H9 (cell line): ENCODE measurements around the gene PUM2. TPM values are rescaled to one million over a fixed set of nuclear protein-coding genes. Genes with fewer than 3 reads are reported as not detected.

ENCODE experiments used
- DNase-seq: peaks from one replicate; pipeline ENCODE4 v3.0.0-alpha.2; 2017
- H2AFZ ChIP-seq: one replicate; pipeline ENCODE4 v1.6.1; 2013; ENCODE audit warnings: mild to moderate bottlenecking, low read length, control low read depth, moderate library complexity
- H2AK5ac ChIP-seq: 2 replicates; pipeline ENCODE4 v1.6.1; 2013; ENCODE audit warnings: low read length, control low read depth, mixed read lengths; ENCODE audit not compliant: insufficient read length
- H2BK120ac ChIP-seq: one replicate; pipeline ENCODE4 v1.6.1; 2013; ENCODE audit warnings: low read depth, mild to moderate bottlenecking, low read length, control low read depth, inconsistent platforms; ENCODE audit not compliant: poor library complexity, severe bottlenecking
- H2BK12ac ChIP-seq: 2 replicates; pipeline ENCODE4 v1.6.1; 2013; ENCODE audit warnings: low read length, control low read depth, mixed read lengths, low read depth; ENCODE audit not compliant: insufficient read length
- H2BK15ac ChIP-seq: 2 replicates; pipeline ENCODE4 v1.6.1; 2013; ENCODE audit warnings: low read depth, low read length, control low read depth
- H2BK20ac ChIP-seq: one replicate; pipeline ENCODE4 v1.6.1; 2013; ENCODE audit warnings: low read depth, mild to moderate bottlenecking, low read length, control low read depth, inconsistent platforms; ENCODE audit not compliant: poor library complexity, severe bottlenecking
- H2BK5ac ChIP-seq: 2 replicates; pipeline ENCODE4 v1.6.1; 2013; ENCODE audit warnings: low read length, control low read depth, mixed read lengths; ENCODE audit not compliant: insufficient read length
- H3K14ac ChIP-seq: 2 replicates; pipeline ENCODE4 v1.6.1; 2013; ENCODE audit warnings: low read length, control low read depth; ENCODE audit not compliant: insufficient read depth
- H3K18ac ChIP-seq: 2 replicates; pipeline ENCODE4 v1.6.1; 2013; ENCODE audit warnings: low read depth, mild to moderate bottlenecking, mixed read lengths, low read length, control low read depth; ENCODE audit not compliant: insufficient read length
- H3K23ac ChIP-seq: 2 replicates; pipeline ENCODE4 v1.6.1; 2013; ENCODE audit warnings: low read length, control low read depth, mixed read lengths, low read depth; ENCODE audit not compliant: insufficient read length
- H3K23me2 ChIP-seq: 2 replicates; pipeline ENCODE4 v1.6.1; 2013; ENCODE audit warnings: low read depth, mild to moderate bottlenecking, mixed read lengths, low read length, control low read depth; ENCODE audit not compliant: insufficient read length, poor library complexity, severe bottlenecking
- H3K27ac ChIP-seq: 2 replicates; pipeline ENCODE4 v1.5.1; 2013; ENCODE audit warnings: low read length, control low read depth, mixed read lengths, low read depth; ENCODE audit not compliant: insufficient read length
- H3K27me3 ChIP-seq: 2 replicates; pipeline ENCODE4 v1.6.1; 2013; ENCODE audit warnings: low read length, control low read depth, inconsistent platforms; ENCODE audit not compliant: insufficient read depth
- H3K4ac ChIP-seq: 2 replicates; pipeline ENCODE4 v1.6.1; 2013; ENCODE audit warnings: low read depth, mild to moderate bottlenecking, control low read depth, inconsistent platforms, low read length, moderate library complexity
- H3K4me1 ChIP-seq: 2 replicates; pipeline ENCODE4 v1.6.1; 2013; ENCODE audit warnings: low read length, control low read depth, inconsistent platforms; ENCODE audit not compliant: insufficient read depth
- H3K4me2 ChIP-seq: 2 replicates; pipeline ENCODE4 v1.6.1; 2013; ENCODE audit warnings: low read length, control low read depth, mixed read lengths; ENCODE audit not compliant: insufficient read length, insufficient read depth
- H3K56ac ChIP-seq: 2 replicates; pipeline ENCODE4 v1.6.1; 2013; ENCODE audit warnings: low read depth, mild to moderate bottlenecking, mixed read lengths, low read length, control low read depth; ENCODE audit not compliant: insufficient read length
- H3K79me1 ChIP-seq: 2 replicates; pipeline ENCODE4 v1.6.1; 2013; ENCODE audit warnings: low read depth, mild to moderate bottlenecking, moderate library complexity, low read length, control low read depth, inconsistent platforms; ENCODE audit not compliant: insufficient read depth, poor library complexity, severe bottlenecking
- H3K79me2 ChIP-seq: 2 replicates; pipeline ENCODE4 v1.6.1; 2013; ENCODE audit warnings: low read length, control low read depth, inconsistent platforms; ENCODE audit not compliant: insufficient read depth
- H3K9ac ChIP-seq: 2 replicates; pipeline ENCODE4 v1.6.1; 2013; ENCODE audit warnings: low read length, control low read depth, mixed read lengths; ENCODE audit not compliant: insufficient read length; ENCODE audit errors: extremely low read depth
- H3K9me3 ChIP-seq: one replicate; pipeline ENCODE4 v1.6.1; 2013; ENCODE audit warnings: low read depth, low read length, inconsistent platforms; ENCODE audit not compliant: control insufficient read depth
- H3T11ph ChIP-seq: one replicate; pipeline ENCODE4 v1.6.1; 2013; ENCODE audit warnings: mild to moderate bottlenecking, low read length, control low read depth, inconsistent platforms
- H4K20me1 ChIP-seq: one replicate; pipeline ENCODE4 v1.6.1; 2013; ENCODE audit not compliant: control insufficient read depth, insufficient read length, insufficient read depth
- H4K5ac ChIP-seq: 2 replicates; pipeline ENCODE4 v1.6.1; 2013; ENCODE audit warnings: low read depth, mild to moderate bottlenecking, mixed read lengths, low read length, control low read depth; ENCODE audit not compliant: insufficient read length
- H4K8ac ChIP-seq: replicated peaks from 2 replicates; pipeline ENCODE4 v1.6.1; 2013; ENCODE audit warnings: low read length, control low read depth, mixed read lengths, low read depth; ENCODE audit not compliant: insufficient read length
- H4K91ac ChIP-seq: 2 replicates; pipeline ENCODE4 v1.6.1; 2013; ENCODE audit warnings: low read depth, mild to moderate bottlenecking, moderate library complexity, mixed read lengths, low read length, control low read depth; ENCODE audit not compliant: insufficient read length
- H3K27ac Mint-ChIP-seq, 3 experiments: 2 replicates in 2 of 3; 3 replicates in 1 of 3; pipeline ENCODE4 v1.8.0; 2020 to 2021; ENCODE audit warnings: mixed read lengths in 3 of 3, mild to moderate bottlenecking in 1 of 3, moderate library complexity in 1 of 3
- H3K27me3 Mint-ChIP-seq: 2 replicates; pipeline ENCODE4 v1.8.0; 2021; ENCODE audit warnings: low read depth, mild to moderate bottlenecking, moderate library complexity, mixed read lengths
- H3K36me3 Mint-ChIP-seq, 3 experiments: 2 replicates in 2 of 3; 3 replicates in 1 of 3; pipeline ENCODE4 v1.8.0; 2020 to 2021; ENCODE audit warnings: low read depth in 3 of 3, mixed read lengths in 3 of 3; ENCODE audit not compliant: insufficient read depth in 1 of 3
- H3K4me1 Mint-ChIP-seq, 2 experiments: 2 replicates each; pipeline ENCODE4 v1.8.0; 2020; ENCODE audit warnings: mixed read lengths in 2 of 2
- H3K4me3 Mint-ChIP-seq, 2 experiments: 2 replicates in 1 of 2; 3 replicates in 1 of 2; pipeline ENCODE4 v1.8.0; 2020 to 2021; ENCODE audit warnings: mild to moderate bottlenecking in 2 of 2, mixed read lengths in 2 of 2, moderate library complexity in 1 of 2
- H3K9me3 Mint-ChIP-seq, 2 experiments: 2 replicates in 1 of 2; 3 replicates in 1 of 2; pipeline ENCODE4 v1.8.0; 2020; ENCODE audit warnings: mild to moderate bottlenecking in 2 of 2, mixed read lengths in 2 of 2, moderate library complexity in 1 of 2
- WGBS: extraction: QIAGEN DNeasy Blood & Tissue Kit; methylation state at CpG from one replicate; pipeline ENCODE4 v1.1.7; 2013; ENCODE audit warnings: missing lambda C conversion rate, low lambda C conversion rate, mixed read lengths; ENCODE audit not compliant: insufficient read length; ENCODE audit errors: extremely low coverage; 5-methylcytosine and 5-hydroxymethylcytosine counted together
- total RNA-seq: library from RNA; stranded (reverse); gene quantifications from 2 replicates; pipeline ENCODE4 v1.2.1, GENCODE V29; 2021
- TF ChIP-seq, protein P1 (sequence below): fragments of 200-600 bp; sonication (generic); conservative IDR thresholded peaks from 3 replicates; pipeline ENCODE4 v1.8.0; 2021; ENCODE audit warnings: antibody characterized with exemption, mild to moderate bottlenecking

PUM2 gene
- total RNA-seq, 1 experiment from 2014 or later: 96.6 TPM

DNA sequence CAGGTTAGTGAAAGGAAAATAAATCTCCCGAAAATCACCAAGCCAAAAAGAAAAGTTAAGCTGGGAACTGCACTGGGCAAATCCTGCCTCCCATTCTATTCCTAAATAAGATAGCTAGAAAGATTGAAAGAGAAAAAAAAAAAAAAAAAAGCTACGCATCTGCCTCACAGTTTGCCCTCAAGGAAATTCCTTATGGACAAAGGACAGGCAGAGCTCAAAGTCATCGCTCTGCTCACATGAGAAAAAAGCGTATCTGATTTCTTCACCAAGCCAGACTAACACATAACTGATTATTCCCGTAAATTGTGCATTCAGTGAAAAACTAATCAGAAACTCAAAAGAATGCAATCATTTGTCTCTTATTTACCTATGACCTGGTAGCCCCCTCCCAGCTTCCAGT, 50.0 kb downstream of the PUM2 start:
- Mint-ChIP-seq H3K4me3 (no peak overlapping the region), H3K4me1 (peaks cover 0 to 8% of the 10 kb centered on the region in 2 experiments; a peak in 1 of 4 replicates), H3K36me3 (peaks cover 37 to 61% (median 59%) of the 10 kb centered on the region in 3 experiments; a peak in 6 of 7 replicates), H3K27ac (peak overlapping the region; percentile 29 to 90 (median 84); a peak in 4 of 7 replicates), H3K9me3 (no peaks in the 10 kb centered on the region), H3K27me3 (no peaks in the 10 kb centered on the region)
- Histone ChIP-seq H2BK15ac (no peak overlapping the region), H4K5ac (no peak overlapping the region), H3K18ac (no peak overlapping the region), H3K23ac (no peak overlapping the region), H3K27ac (no peak overlapping the region), H2AFZ (no peak overlapping the region), H2AK5ac (no peak overlapping the region), H3K9me3 (no peaks in the 10 kb centered on the region), H4K91ac (no peak overlapping the region), H3K27me3 (no peaks in the 10 kb centered on the region), H3K4me2 (no peak overlapping the region), H3K23me2 (no peaks in the 10 kb centered on the region), H2BK12ac (no peak overlapping the region), H3K4ac (no peak overlapping the region), H2BK5ac (no peak overlapping the region), H2BK120ac (no peak overlapping the region), H3K9ac (no peak overlapping the region), H3K4me1 (no peaks in the 10 kb centered on the region), H4K20me1 (no peaks in the 10 kb centered on the region), H3K79me1 (peaks cover 5% of the 10 kb centered on the region), H4K8ac (no peak overlapping the region), H3T11ph (no peak overlapping the region), H2BK20ac (no peak overlapping the region), H3K79me2 (no peaks in the 10 kb centered on the region; the same call in 1 of the 2 replicates), H3K56ac (no peak overlapping the region), H3K14ac (no peak overlapping the region)
- TF ChIP-seq, protein P1, sequence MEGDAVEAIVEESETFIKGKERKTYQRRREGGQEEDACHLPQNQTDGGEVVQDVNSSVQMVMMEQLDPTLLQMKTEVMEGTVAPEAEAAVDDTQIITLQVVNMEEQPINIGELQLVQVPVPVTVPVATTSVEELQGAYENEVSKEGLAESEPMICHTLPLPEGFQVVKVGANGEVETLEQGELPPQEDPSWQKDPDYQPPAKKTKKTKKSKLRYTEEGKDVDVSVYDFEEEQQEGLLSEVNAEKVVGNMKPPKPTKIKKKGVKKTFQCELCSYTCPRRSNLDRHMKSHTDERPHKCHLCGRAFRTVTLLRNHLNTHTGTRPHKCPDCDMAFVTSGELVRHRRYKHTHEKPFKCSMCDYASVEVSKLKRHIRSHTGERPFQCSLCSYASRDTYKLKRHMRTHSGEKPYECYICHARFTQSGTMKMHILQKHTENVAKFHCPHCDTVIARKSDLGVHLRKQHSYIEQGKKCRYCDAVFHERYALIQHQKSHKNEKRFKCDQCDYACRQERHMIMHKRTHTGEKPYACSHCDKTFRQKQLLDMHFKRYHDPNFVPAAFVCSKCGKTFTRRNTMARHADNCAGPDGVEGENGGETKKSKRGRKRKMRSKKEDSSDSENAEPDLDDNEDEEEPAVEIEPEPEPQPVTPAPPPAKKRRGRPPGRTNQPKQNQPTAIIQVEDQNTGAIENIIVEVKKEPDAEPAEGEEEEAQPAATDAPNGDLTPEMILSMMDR: no peak
- no peak for DNase-seq
- no CpG with 5 or more reads among the region's 5 CpGs for WGBS
